HepG2 (cell line): Measurements from ENCODE around the gene SEMA4C. TPM values are rescaled to one million over a fixed set of nuclear protein-coding genes. Genes with fewer than 3 reads are reported as not detected.

Experiments used
- AKNA ChIP-seq: sonication (generic); formaldehyde crosslinking; IDR thresholded peaks from 2 replicates; pipeline ENCODE4 v1.4.0; 2020; ENCODE audit warnings: missing genetic modification reagents, borderline replicate concordance
- FOXJ3 ChIP-seq: sonication (generic); formaldehyde crosslinking; IDR thresholded peaks from 2 replicates; pipeline ENCODE4 v1.4.0; 2020; ENCODE audit warnings: missing genetic modification reagents, mild to moderate bottlenecking, borderline replicate concordance
- GTF2F1 ChIP-seq: fragments of 150-350 bp; IDR thresholded peaks from 2 replicates; pipeline ENCODE4 v1.6.1; 2014; ENCODE audit warnings: low read length
- IKZF5 ChIP-seq: IDR thresholded peaks from 2 replicates; pipeline ENCODE4 v1.6.1; 2018; ENCODE audit warnings: missing genetic modification reagents, mild to moderate bottlenecking, missing compliant biosample characterization
- KAT2B ChIP-seq: fragments of 150-350 bp; IDR thresholded peaks from 2 replicates; pipeline ENCODE4 v1.6.1; 2014; ENCODE audit warnings: low read depth, low read length, borderline replicate concordance
- MED8 ChIP-seq: sonication (generic); formaldehyde crosslinking; IDR thresholded peaks from 2 replicates; pipeline ENCODE4 v1.8.1; 2023; ENCODE audit warnings: mild to moderate bottlenecking, missing genetic modification reagents; ENCODE audit not compliant: insufficient replicate concordance
- NFIB ChIP-seq: sonication (generic); formaldehyde crosslinking; IDR thresholded peaks from 2 replicates; pipeline ENCODE4 v1.9.0; 2021; ENCODE audit warnings: missing genetic modification reagents, mild to moderate bottlenecking, borderline replicate concordance
- TEAD3 ChIP-seq: optimal IDR thresholded peaks from 2 replicates; pipeline ENCODE3; 2016; ENCODE audit warnings: borderline replicate concordance
- TFAP4 ChIP-seq: sonication (generic); IDR thresholded peaks from 2 replicates; pipeline ENCODE4 v1.6.1; 2016; ENCODE audit warnings: low read depth, borderline replicate concordance
- ZHX2 ChIP-seq, 2 experiments: sonication (generic) in 1 of 2; formaldehyde crosslinking in 1 of 2; IDR thresholded peaks; 2 replicates each; pipeline versions ENCODE4 v1.6.1 to v1.9.0; 2014 to 2022; ENCODE audit warnings: antibody characterized with exemption in 1 of 2, borderline replicate concordance in 1 of 2, inconsistent platforms in 1 of 2, low read depth in 1 of 2, missing genetic modification reagents in 1 of 2
- ZNF235 ChIP-seq: sonication (generic); formaldehyde crosslinking; IDR thresholded peaks from 2 replicates; pipeline ENCODE4 v1.8.1; 2023; ENCODE audit warnings: mild to moderate bottlenecking, missing genetic modification reagents, borderline replicate concordance
- ZNF362 ChIP-seq: sonication (generic); formaldehyde crosslinking; IDR thresholded peaks from 2 replicates; pipeline ENCODE4 v1.4.0; 2020; ENCODE audit warnings: missing genetic modification reagents, mild to moderate bottlenecking, borderline replicate concordance
- ZNF549 ChIP-seq: sonication (generic); formaldehyde crosslinking; IDR thresholded peaks from 2 replicates; pipeline ENCODE4 v1.5.0; 2020; ENCODE audit warnings: missing genetic modification reagents
- ZNF644 ChIP-seq: IDR thresholded peaks from 2 replicates; pipeline ENCODE4 v1.6.1; 2016; ENCODE audit warnings: low read depth
- polyA plus RNA-seq, 8 experiments: library from polyadenylated mRNA; depleted of rRNA in 3 of 8; stranded (reverse) in 7 of 8; unstranded in 1 of 8; fragments of >200 nt; fragmentation: Illumina TruSeq in 4 of 8; extraction: Trizol in 4 of 8; gene quantifications; 2 replicates each; pipeline versions ENCODE4 v1.2.1 to v1.2.3, GENCODE V29; 2011 to 2016; ENCODE audit warnings: low read depth in 4 of 8, missing spikeins in 1 of 8, mixed read lengths in 1 of 8; ENCODE audit not compliant: insufficient read depth in 1 of 8
- total RNA-seq, 5 experiments: library from RNA; depleted of rRNA; stranded (reverse); fragments of >200 nt; fragmentation: Illumina TruSeq; extraction: Trizol; gene quantifications; 2 replicates each; pipeline ENCODE4 v1.2.3, GENCODE V29; 2016; ENCODE audit warnings: low read depth in 1 of 5

SEMA4C gene
- total and polyA plus RNA-seq, 2 of the 13 experiments (the other 11 are each of a cell fraction or from before 2014, with no cell fraction given): 25.9 to 46.6 TPM

- TF ChIP-seq ZHX2 (IDR thresholded peaks at IDR 0.05; ENCODE audit: low read depth): no peak
- TF ChIP-seq ZHX2 (CRISPR knock-in tag; IDR thresholded peaks at IDR 0.05; ENCODE audit: borderline replicate concordance): 0 out of 2 replicates have a peak, but pooled peaks have one; percentile 6
- no peak for TF ChIP-seq ZNF549 (CRISPR knock-in tag)
- TF ChIP-seq TFAP4: no peak
- no peak for TF ChIP-seq TEAD3 (CRISPR knock-in tag)
- no peak for TF ChIP-seq FOXJ3 (CRISPR knock-in tag)
- no peak for TF ChIP-seq AKNA (CRISPR knock-in tag)
- no peak for TF ChIP-seq MED8
- no peak for TF ChIP-seq NFIB
- no peak for TF ChIP-seq GTF2F1
- TF ChIP-seq ZNF362 (CRISPR knock-in tag): no peak
- no peak for TF ChIP-seq KAT2B
- no peak for TF ChIP-seq ZNF235 (CRISPR knock-in tag)
- no peak for TF ChIP-seq IKZF5 (CRISPR knock-in tag)
- no peak for TF ChIP-seq ZNF644 (CRISPR knock-in tag)
Measured at GRCh38 chr2:96859099-96859649, 10.7 kb downstream of the SEMA4C start (continued).
